NCI-H446 treated with DMSO at 0.1 percent for 48 hours (cell line): ENCODE measurements around the gene LMF1.
"Not testable (repeated sequence)": the region's sequence is repeated elsewhere in the genome, so short reads cannot be mapped to it uniquely, and the experiment has no call there.

Experiments used
- DNase-seq: peaks from one replicate; lab custom pipeline; 2025; lab: John Stamatoyannopoulos, UW

The LMF1 gene

GRCh38 chr16:947922-948303, 22.9 kb downstream of the LMF1 start:
- DNase-seq, result not testable (repeated sequence)

GRCh38 chr16:947255-947921, 23.4 kb downstream of the LMF1 start:
- DNase-seq, result no peak

GRCh38 chr16:946048-946395, 24.8 kb downstream of the LMF1 start:
- no peak for DNase-seq

- DNase-seq, result no peak
These were observed 25.3 kb downstream of the LMF1 start for GRCh38 chr16:945271-946047.

- no peak for DNase-seq
These were observed 26.8 kb downstream of the LMF1 start for GRCh38 chr16:943971-944370.

- no peak for DNase-seq
These were observed 28.2 kb downstream of the LMF1 start for GRCh38 chr16:942436-943060.

GRCh38 chr16:939941-940340, 30.8 kb downstream of the LMF1 start:
- DNase-seq, result no peak

GRCh38 chr16:939311-939710, 31.5 kb downstream of the LMF1 start:
- no peak for DNase-seq

GRCh38 chr16:938752-939151, 32.0 kb downstream of the LMF1 start:
- no peak for DNase-seq

- DNase-seq, result no peak
These were observed 32.6 kb downstream of the LMF1 start for GRCh38 chr16:938136-938535.

GRCh38 chr16:937723-938122, 33.1 kb downstream of the LMF1 start:
- DNase-seq, result no peak

GRCh38 chr16:937311-937710, 33.5 kb downstream of the LMF1 start:
- DNase-seq, result no peak

- DNase-seq, result no peak
These were observed 35.1 kb downstream of the LMF1 start for GRCh38 chr16:935684-936083.

- no peak for DNase-seq
These were observed 36.6 kb downstream of the LMF1 start for GRCh38 chr16:934178-934577.

GRCh38 chr16:933581-933980, 37.2 kb downstream of the LMF1 start:
- no peak for DNase-seq

- no peak for DNase-seq
These were observed 37.9 kb downstream of the LMF1 start for GRCh38 chr16:932831-933330.

GRCh38 chr16:931626-932500, 38.9 kb downstream of the LMF1 start:
- no peak for DNase-seq

GRCh38 chr16:931171-931570, 39.6 kb downstream of the LMF1 start:
- DNase-seq, result no peak

- no peak for DNase-seq
These were observed 40.3 kb downstream of the LMF1 start for GRCh38 chr16:930511-930910.

- DNase-seq, result no peak
These were observed 40.7 kb downstream of the LMF1 start for GRCh38 chr16:930076-930475.

GRCh38 chr16:929227-930073, 41.3 kb downstream of the LMF1 start:
- DNase-seq, result no peak
